GM12878 (cell line): ENCODE measurements around the gene MAD2L1BP.

Experiments
- CEBPB ChIP-seq, 2 experiments: fragments of 150-350 bp in 1 of 2; IDR thresholded peaks; 2 replicates each; pipeline ENCODE4 v1.6.1; 2012 to 2014; ENCODE audit warnings: low read depth in 2 of 2, low read length in 2 of 2, borderline replicate concordance in 1 of 2, inconsistent platforms in 1 of 2
- CREM ChIP-seq: IDR thresholded peaks from 2 replicates; pipeline ENCODE4 v1.6.1; 2014; ENCODE audit warnings: antibody characterized with exemption, low read depth
- EGR1 ChIP-seq, 2 experiments: IDR thresholded peaks; 1 replicate in 1 of 2; 2 replicates in 1 of 2; pipeline ENCODE4 v1.6.1; 2011 to 2012; ENCODE audit warnings: low read depth in 2 of 2, low read length in 2 of 2, borderline replicate concordance in 1 of 2, mild to moderate bottlenecking in 1 of 2, moderate library complexity in 1 of 2
- EZH2 ChIP-seq: IDR thresholded peaks from 2 replicates; pipeline ENCODE4 v1.6.1; 2012; ENCODE audit warnings: low read depth, mild to moderate bottlenecking, control low read depth, inconsistent platforms, low read length, borderline replicate concordance; ENCODE audit not compliant: control insufficient read depth
- KLF5 ChIP-seq: fragments of 450-650 bp; IDR thresholded peaks from 2 replicates; pipeline ENCODE4 v1.6.1; 2014; ENCODE audit warnings: mild to moderate bottlenecking; ENCODE audit not compliant: partially characterized antibody
- MYC ChIP-seq: IDR thresholded peaks from 2 replicates; pipeline ENCODE4 v1.6.1; 2011; ENCODE audit warnings: mild to moderate bottlenecking, low read length, moderate library complexity, inconsistent platforms; ENCODE audit not compliant: insufficient read depth, insufficient replicate concordance, insufficient read length, severe bottlenecking
- POLR2A ChIP-seq: IDR thresholded peaks from 2 replicates; pipeline ENCODE4 v1.6.1; 2011; ENCODE audit warnings: low read depth, mild to moderate bottlenecking, low read length
- SRF ChIP-seq, 2 experiments: IDR thresholded peaks; 2 replicates each; pipeline ENCODE4 v1.6.1; 2011; ENCODE audit warnings: low read depth in 2 of 2, low read length in 2 of 2, mild to moderate bottlenecking in 1 of 2, moderate library complexity in 1 of 2
- WRNIP1 ChIP-seq: IDR thresholded peaks from 2 replicates; pipeline ENCODE4 v1.6.1; 2011; ENCODE audit warnings: low read depth, low read length, improper control_type of control experiment, borderline replicate concordance
- ZNF274 ChIP-seq: IDR thresholded peaks from one replicate; pipeline ENCODE4 v1.8.0; 2011; ENCODE audit not compliant: insufficient read length, insufficient read depth
- TF ChIP-seq, protein P1 (sequence below): fragments of 450-650 bp; formaldehyde crosslinking; IDR thresholded peaks from 2 replicates; pipeline ENCODE4 v1.4.0; 2022; ENCODE audit warnings: mild to moderate bottlenecking, moderate library complexity
- TF ChIP-seq, protein P2 (sequence below): fragments of 150-350 bp; IDR thresholded peaks from 2 replicates; pipeline ENCODE4 v1.6.1; 2016; ENCODE audit warnings: low read depth, low read length
- TF ChIP-seq, protein P3 (sequence below): IDR thresholded peaks from 2 replicates; pipeline ENCODE4 v1.6.1; 2011; ENCODE audit warnings: low read depth, low read length, improper control_type of control experiment, borderline replicate concordance

DNA sequence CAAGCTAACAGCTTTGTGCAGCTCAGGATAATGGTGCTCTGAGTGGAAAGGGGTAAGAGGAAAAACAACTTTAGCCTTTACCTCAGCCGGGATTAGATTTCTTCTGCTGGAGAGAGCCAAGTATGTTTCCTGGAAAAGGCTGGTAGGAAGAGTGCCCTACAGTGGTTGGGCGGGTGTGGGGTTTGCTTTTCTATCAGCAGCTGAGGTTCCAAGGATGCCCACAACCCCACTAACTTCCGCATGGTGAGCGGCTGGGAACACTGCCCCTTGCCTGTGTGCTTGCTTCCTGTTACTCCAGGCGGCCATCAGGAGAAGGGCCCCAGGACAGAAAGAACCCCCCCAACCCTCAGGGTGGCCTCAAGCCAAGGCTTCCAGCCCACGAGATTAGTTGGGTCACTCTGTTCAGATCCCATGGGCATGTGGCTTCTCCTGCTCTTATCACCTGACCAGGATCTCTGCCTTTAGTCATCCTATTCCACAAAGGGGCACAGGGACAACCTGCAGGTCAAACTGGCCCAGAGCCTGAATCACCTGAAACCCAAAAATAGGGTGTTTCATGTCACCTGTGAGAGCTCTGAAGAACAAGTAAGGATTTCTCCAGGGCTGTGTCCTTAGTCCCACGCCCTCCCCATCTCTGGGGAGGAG is 41.4 kb downstream of the MAD2L1BP start:
- TF ChIP-seq SRF (IDR thresholded peaks at IDR 0.05; ENCODE audit: low read depth in 2 of 2, low read length in 2 of 2), result no peak
- TF ChIP-seq CREM, result no peak
- TF ChIP-seq, protein P1, sequence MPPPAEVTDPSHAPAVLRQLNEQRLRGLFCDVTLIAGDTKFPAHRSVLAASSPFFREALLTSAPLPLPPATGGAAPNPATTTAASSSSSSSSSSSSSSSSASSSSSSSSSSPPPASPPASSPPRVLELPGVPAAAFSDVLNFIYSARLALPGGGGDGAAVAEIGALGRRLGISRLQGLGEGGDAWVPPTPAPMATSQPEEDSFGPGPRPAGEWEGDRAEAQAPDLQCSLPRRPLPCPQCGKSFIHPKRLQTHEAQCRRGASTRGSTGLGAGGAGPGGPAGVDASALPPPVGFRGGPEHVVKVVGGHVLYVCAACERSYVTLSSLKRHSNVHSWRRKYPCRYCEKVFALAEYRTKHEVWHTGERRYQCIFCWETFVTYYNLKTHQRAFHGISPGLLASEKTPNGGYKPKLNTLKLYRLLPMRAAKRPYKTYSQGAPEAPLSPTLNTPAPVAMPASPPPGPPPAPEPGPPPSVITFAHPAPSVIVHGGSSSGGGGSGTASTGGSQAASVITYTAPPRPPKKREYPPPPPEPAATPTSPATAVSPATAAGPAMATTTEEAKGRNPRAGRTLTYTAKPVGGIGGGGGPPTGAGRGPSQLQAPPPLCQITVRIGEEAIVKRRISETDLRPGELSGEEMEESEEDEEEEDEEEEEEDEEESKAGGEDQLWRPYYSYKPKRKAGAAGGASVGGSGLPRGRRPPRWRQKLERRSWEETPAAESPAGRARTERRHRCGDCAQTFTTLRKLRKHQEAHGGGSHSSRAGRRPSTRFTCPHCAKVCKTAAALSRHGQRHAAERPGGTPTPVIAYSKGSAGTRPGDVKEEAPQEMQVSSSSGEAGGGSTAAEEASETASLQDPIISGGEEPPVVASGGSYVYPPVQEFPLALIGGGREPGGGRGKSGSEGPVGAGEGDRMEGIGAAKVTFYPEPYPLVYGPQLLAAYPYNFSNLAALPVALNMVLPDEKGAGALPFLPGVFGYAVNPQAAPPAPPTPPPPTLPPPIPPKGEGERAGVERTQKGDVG (CRISPR knock-in tag), result no peak
- TF ChIP-seq KLF5, result no peak
- no peak for TF ChIP-seq ZNF274
- TF ChIP-seq POLR2A, result no peak
- no peak for TF ChIP-seq CEBPB (IDR thresholded peaks at IDR 0.05; ENCODE audit: borderline replicate concordance in 1 of 2, low read depth in 2 of 2, low read length in 2 of 2)
- TF ChIP-seq, protein P2, sequence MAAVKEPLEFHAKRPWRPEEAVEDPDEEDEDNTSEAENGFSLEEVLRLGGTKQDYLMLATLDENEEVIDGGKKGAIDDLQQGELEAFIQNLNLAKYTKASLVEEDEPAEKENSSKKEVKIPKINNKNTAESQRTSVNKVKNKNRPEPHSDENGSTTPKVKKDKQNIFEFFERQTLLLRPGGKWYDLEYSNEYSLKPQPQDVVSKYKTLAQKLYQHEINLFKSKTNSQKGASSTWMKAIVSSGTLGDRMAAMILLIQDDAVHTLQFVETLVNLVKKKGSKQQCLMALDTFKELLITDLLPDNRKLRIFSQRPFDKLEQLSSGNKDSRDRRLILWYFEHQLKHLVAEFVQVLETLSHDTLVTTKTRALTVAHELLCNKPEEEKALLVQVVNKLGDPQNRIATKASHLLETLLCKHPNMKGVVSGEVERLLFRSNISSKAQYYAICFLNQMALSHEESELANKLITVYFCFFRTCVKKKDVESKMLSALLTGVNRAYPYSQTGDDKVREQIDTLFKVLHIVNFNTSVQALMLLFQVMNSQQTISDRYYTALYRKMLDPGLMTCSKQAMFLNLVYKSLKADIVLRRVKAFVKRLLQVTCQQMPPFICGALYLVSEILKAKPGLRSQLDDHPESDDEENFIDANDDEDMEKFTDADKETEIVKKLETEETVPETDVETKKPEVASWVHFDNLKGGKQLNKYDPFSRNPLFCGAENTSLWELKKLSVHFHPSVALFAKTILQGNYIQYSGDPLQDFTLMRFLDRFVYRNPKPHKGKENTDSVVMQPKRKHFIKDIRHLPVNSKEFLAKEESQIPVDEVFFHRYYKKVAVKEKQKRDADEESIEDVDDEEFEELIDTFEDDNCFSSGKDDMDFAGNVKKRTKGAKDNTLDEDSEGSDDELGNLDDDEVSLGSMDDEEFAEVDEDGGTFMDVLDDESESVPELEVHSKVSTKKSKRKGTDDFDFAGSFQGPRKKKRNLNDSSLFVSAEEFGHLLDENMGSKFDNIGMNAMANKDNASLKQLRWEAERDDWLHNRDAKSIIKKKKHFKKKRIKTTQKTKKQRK, result no peak
- TF ChIP-seq, protein P3, sequence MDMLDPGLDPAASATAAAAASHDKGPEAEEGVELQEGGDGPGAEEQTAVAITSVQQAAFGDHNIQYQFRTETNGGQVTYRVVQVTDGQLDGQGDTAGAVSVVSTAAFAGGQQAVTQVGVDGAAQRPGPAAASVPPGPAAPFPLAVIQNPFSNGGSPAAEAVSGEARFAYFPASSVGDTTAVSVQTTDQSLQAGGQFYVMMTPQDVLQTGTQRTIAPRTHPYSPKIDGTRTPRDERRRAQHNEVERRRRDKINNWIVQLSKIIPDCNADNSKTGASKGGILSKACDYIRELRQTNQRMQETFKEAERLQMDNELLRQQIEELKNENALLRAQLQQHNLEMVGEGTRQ, result no peak
- TF ChIP-seq EGR1 (IDR thresholded peaks at IDR 0.05; ENCODE audit: borderline replicate concordance in 1 of 2, low read depth in 2 of 2, low read length in 2 of 2), result no peak
- TF ChIP-seq EZH2, result no peak
- TF ChIP-seq WRNIP1, result no peak
- no peak for TF ChIP-seq MYC
